ENCODE results near the gene DONSON. TPM values are rescaled to one million over a fixed set of nuclear protein-coding genes. Genes with fewer than 3 reads are reported as not detected.

DONSON gene
- total and polyA plus RNA-seq, 9 of the 15 experiments (the other 6 are each of a cell fraction or from before 2014, with no cell fraction given): 26.7 to 124 (median 62.6) TPM

DNA sequence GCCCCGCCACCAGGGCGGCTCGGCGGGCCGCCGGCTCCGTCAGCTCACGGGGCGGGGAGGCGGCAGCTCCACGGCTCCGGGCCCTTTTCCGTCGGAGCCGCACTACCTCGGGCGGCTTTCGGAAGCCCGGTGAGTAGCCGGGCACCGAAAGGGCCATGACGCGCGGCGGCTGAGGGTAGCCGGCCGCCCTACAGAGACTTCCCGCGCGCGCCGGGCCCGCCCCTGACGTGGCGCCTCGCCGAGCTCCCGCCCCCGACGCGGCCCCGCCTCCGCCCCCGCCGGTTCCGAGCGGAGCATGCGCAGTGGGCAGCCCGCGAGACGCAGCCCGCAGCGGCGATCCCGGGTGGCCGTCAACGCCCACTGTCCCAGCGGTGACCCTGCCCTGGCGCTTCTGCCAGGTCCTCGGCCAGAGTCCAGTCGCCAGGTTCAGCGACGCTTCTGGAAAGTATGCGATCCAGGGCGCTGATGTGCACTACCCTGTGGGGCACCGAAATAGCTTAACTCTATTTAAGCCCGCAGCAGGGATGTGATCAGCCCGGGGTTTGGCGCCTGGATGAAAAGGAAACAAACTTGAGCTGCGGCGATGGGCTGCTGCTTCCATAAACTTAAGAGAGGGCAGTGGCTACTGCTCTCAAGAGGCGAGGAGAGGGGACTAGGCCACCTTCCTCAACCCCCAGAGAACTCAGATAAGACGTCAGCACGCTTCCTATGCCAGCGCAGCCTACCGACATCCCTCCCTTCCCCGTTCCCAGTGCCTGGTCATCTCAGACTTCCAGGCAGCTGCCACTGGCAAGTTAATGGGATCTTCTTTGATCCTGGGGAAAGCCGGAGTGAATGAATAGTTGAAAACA, at the start of gene DONSON (continued):
- TF ChIP-seq HNRNPL (IDR thresholded peaks at IDR 0.05; ENCODE audit: low read depth, low read length): peak; percentile 89
- no peak for TF ChIP-seq ZNF41 (CRISPR knock-in tag; conservative IDR thresholded peaks at IDR 0.05)
- peak; percentile 27; the same call in 1 of the 2 replicates for TF ChIP-seq ELF4 (CRISPR knock-in tag; IDR thresholded peaks at IDR 0.05)
- TF ChIP-seq SOX6 (IDR thresholded peaks at IDR 0.05): 0 out of 2 replicates have a peak, but pooled peaks have one; percentile 14
- TF ChIP-seq, protein P1, sequence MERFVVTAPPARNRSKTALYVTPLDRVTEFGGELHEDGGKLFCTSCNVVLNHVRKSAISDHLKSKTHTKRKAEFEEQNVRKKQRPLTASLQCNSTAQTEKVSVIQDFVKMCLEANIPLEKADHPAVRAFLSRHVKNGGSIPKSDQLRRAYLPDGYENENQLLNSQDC (CRISPR knock-in tag; IDR thresholded peaks at IDR 0.05): peak; percentile 19; the same call in 1 of the 2 replicates
- TF ChIP-seq POLR2B (IDR thresholded peaks at IDR 0.05; ENCODE audit: low read depth, partially characterized antibody): peak; percentile 87
- TF ChIP-seq, protein P2, sequence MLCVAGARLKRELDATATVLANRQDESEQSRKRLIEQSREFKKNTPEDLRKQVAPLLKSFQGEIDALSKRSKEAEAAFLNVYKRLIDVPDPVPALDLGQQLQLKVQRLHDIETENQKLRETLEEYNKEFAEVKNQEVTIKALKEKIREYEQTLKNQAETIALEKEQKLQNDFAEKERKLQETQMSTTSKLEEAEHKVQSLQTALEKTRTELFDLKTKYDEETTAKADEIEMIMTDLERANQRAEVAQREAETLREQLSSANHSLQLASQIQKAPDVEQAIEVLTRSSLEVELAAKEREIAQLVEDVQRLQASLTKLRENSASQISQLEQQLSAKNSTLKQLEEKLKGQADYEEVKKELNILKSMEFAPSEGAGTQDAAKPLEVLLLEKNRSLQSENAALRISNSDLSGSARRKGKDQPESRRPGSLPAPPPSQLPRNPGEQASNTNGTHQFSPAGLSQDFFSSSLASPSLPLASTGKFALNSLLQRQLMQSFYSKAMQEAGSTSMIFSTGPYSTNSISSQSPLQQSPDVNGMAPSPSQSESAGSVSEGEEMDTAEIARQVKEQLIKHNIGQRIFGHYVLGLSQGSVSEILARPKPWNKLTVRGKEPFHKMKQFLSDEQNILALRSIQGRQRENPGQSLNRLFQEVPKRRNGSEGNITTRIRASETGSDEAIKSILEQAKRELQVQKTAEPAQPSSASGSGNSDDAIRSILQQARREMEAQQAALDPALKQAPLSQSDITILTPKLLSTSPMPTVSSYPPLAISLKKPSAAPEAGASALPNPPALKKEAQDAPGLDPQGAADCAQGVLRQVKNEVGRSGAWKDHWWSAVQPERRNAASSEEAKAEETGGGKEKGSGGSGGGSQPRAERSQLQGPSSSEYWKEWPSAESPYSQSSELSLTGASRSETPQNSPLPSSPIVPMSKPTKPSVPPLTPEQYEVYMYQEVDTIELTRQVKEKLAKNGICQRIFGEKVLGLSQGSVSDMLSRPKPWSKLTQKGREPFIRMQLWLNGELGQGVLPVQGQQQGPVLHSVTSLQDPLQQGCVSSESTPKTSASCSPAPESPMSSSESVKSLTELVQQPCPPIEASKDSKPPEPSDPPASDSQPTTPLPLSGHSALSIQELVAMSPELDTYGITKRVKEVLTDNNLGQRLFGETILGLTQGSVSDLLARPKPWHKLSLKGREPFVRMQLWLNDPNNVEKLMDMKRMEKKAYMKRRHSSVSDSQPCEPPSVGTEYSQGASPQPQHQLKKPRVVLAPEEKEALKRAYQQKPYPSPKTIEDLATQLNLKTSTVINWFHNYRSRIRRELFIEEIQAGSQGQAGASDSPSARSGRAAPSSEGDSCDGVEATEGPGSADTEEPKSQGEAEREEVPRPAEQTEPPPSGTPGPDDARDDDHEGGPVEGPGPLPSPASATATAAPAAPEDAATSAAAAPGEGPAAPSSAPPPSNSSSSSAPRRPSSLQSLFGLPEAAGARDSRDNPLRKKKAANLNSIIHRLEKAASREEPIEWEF (CRISPR knock-in tag; IDR thresholded peaks at IDR 0.05): no peak
- no peak for TF ChIP-seq MTA1 (IDR thresholded peaks at IDR 0.05; ENCODE audit: borderline replicate concordance)
- TF ChIP-seq NELFE (IDR thresholded peaks at IDR 0.05; ENCODE audit: insufficient read depth, insufficient read length): no peak
- TF ChIP-seq POLR3G (IDR thresholded peaks at IDR 0.05; ENCODE audit: extremely low read depth, insufficient read length, insufficient replicate concordance): no peak
- TF ChIP-seq, protein P3, sequence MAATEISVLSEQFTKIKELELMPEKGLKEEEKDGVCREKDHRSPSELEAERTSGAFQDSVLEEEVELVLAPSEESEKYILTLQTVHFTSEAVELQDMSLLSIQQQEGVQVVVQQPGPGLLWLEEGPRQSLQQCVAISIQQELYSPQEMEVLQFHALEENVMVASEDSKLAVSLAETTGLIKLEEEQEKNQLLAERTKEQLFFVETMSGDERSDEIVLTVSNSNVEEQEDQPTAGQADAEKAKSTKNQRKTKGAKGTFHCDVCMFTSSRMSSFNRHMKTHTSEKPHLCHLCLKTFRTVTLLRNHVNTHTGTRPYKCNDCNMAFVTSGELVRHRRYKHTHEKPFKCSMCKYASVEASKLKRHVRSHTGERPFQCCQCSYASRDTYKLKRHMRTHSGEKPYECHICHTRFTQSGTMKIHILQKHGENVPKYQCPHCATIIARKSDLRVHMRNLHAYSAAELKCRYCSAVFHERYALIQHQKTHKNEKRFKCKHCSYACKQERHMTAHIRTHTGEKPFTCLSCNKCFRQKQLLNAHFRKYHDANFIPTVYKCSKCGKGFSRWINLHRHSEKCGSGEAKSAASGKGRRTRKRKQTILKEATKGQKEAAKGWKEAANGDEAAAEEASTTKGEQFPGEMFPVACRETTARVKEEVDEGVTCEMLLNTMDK (IDR thresholded peaks at IDR 0.05; ENCODE audit: borderline replicate concordance, insufficient read depth, low read depth, low read length, poor library complexity, severe bottlenecking): no peak
- TF ChIP-seq, protein P4, sequence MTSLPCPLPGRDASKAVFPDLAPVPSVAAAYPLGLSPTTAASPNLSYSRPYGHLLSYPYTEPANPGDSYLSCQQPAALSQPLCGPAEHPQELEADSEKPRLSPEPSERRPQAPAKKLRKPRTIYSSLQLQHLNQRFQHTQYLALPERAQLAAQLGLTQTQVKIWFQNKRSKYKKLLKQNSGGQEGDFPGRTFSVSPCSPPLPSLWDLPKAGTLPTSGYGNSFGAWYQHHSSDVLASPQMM (CRISPR knock-in tag; IDR thresholded peaks at IDR 0.05): no peak
- peak; percentile 96 for TF ChIP-seq NRF1 (conservative IDR thresholded peaks at IDR 0.05 in 1 of 2, IDR thresholded peaks at IDR 0.05 in 1 of 2)
- TF ChIP-seq ZNF785 (CRISPR knock-in tag; IDR thresholded peaks at IDR 0.05): no peak
- no peak for TF ChIP-seq PURB (CRISPR knock-in tag; IDR thresholded peaks at IDR 0.05; ENCODE audit: low read depth)
- peak; percentile 44; the same call in 1 of the 2 replicates for TF ChIP-seq ZBTB1 (CRISPR knock-in tag; IDR thresholded peaks at IDR 0.05; ENCODE audit: borderline replicate concordance, low read depth)
- TF ChIP-seq PML (IDR thresholded peaks at IDR 0.05; ENCODE audit: low read length): peak; percentile 68
- TF ChIP-seq POLR2AphosphoS2 (IDR thresholded peaks at IDR 0.05; ENCODE audit: low read length): 0 out of 2 replicates have a peak, but pooled peaks have one; percentile 82
- TF ChIP-seq HNRNPLL (IDR thresholded peaks at IDR 0.05; ENCODE audit: low read depth, low read length, poor library complexity, severe bottlenecking): peak; percentile 32
- TF ChIP-seq ZNF133 (CRISPR knock-in tag; IDR thresholded peaks at IDR 0.05): no peak
